ENCODE data around the gene KLF13.

GRCh38 chr15:31320022-31320421 is 6.6 kb upstream of the KLF13 start:
- TF ChIP-seq CTCF (IDR thresholded peaks at IDR 0.05) (no peak), HMGXB4 (CRISPR knock-in tag; IDR thresholded peaks at IDR 0.05; ENCODE audit: borderline replicate concordance) (no peak), POLR2AphosphoS2 (conservative IDR thresholded peaks at IDR 0.05; ENCODE audit: low read length) (no peak)

Measured in A549 (cell line).